NB4 (cell line): ENCODE measurements around the gene SPATA20.

ENCODE experiments used
- DNase-seq: peaks from one replicate; pipeline ENCODE4 v3.0.0; 2010; ENCODE audit warnings: low read depth
- H3K4me3 ChIP-seq: one replicate; pipeline ENCODE4 v1.5.1; 2011; ENCODE audit warnings: mild to moderate bottlenecking, low read depth, low read length, moderate library complexity
- MYC ChIP-seq: IDR thresholded peaks from 2 replicates; pipeline ENCODE4 v1.6.1; 2011; ENCODE audit warnings: low read depth, low read length
- POLR2A ChIP-seq: IDR thresholded peaks from 2 replicates; pipeline ENCODE4 v1.6.1; 2011; ENCODE audit warnings: mild to moderate bottlenecking; ENCODE audit not compliant: insufficient read length; ENCODE audit errors: extremely low read depth
- TF ChIP-seq, protein P1 (sequence below): IDR thresholded peaks from one replicate; pipeline ENCODE4 v1.5.1; 2012; ENCODE audit warnings: low read depth, low read length
- TF ChIP-seq, protein P2 (sequence below): IDR thresholded peaks from 2 replicates; pipeline ENCODE4 v1.6.1; 2011; ENCODE audit warnings: low read depth, low read length

SPATA20 gene

DNA sequence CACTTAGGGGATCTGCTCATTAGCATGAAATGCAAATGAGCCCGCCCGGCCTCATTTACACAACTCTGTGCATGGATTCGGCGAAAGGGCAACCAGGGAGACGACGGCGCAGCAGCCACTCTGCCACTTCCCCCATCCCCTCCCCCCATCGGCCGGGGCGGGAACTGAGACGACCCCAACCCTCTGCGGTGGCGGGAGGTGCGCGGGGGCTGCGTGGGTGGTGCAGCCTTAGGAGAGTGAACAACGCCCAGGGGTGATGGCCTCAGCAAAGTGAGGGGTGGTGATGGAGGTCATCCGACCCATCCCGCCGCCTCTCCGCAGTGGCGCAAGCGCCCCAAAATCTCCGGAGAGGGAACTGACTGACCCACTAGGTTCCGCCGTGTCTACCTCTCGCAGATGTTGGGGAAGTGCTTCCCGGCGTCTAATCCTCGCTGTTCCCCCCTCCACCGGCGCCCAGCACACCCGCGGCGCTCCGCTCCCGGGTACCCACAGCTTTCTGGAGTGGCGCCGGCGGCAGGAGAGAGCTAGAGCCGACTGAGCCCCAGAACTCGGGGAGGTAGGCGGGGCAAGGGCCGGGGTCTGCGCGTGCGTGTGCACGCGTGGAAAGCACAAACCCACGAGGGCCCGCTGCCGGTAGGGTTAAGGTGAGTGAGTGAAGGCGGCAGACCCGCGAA, 12.1 kb downstream of the SPATA20 start:
- TF ChIP-seq, protein P1, sequence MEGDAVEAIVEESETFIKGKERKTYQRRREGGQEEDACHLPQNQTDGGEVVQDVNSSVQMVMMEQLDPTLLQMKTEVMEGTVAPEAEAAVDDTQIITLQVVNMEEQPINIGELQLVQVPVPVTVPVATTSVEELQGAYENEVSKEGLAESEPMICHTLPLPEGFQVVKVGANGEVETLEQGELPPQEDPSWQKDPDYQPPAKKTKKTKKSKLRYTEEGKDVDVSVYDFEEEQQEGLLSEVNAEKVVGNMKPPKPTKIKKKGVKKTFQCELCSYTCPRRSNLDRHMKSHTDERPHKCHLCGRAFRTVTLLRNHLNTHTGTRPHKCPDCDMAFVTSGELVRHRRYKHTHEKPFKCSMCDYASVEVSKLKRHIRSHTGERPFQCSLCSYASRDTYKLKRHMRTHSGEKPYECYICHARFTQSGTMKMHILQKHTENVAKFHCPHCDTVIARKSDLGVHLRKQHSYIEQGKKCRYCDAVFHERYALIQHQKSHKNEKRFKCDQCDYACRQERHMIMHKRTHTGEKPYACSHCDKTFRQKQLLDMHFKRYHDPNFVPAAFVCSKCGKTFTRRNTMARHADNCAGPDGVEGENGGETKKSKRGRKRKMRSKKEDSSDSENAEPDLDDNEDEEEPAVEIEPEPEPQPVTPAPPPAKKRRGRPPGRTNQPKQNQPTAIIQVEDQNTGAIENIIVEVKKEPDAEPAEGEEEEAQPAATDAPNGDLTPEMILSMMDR: no peak
- TF ChIP-seq MYC (no peak), POLR2A (no peak)
- TF ChIP-seq, protein P2, sequence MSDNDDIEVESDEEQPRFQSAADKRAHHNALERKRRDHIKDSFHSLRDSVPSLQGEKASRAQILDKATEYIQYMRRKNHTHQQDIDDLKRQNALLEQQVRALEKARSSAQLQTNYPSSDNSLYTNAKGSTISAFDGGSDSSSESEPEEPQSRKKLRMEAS: no peak
- peak; percentile 43 for DNase-seq
- no peak overlapping the region for H3K4me3 ChIP-seq

DNA sequence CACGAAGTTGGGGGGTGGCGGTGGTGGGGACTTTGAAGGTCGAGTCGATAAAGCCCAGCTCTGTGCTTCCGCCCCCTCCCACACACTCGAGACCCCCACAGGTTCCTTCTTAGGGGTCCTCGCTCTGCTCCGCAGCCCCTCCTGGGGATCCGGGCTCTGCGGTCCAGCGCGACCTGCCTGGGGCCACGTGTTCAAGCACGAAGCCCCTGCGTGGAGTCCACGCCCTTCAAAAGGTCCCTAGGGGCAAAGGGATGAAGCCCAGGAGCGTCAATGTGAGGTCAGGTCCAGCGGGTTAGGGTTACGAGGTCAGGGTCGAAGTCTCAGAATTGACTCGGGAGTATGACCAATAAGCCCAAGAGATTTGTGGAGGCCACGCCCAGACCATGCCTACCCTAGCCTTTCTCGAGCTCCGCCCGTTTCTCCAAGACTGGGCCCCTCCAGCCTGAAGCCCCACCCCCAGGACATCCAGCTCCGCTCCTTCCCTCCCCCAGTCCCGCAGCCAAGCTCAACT, 12.8 kb downstream of the SPATA20 start:
- H3K4me3 ChIP-seq: no peak overlapping the region
- DNase-seq: peak; percentile 50

DNA sequence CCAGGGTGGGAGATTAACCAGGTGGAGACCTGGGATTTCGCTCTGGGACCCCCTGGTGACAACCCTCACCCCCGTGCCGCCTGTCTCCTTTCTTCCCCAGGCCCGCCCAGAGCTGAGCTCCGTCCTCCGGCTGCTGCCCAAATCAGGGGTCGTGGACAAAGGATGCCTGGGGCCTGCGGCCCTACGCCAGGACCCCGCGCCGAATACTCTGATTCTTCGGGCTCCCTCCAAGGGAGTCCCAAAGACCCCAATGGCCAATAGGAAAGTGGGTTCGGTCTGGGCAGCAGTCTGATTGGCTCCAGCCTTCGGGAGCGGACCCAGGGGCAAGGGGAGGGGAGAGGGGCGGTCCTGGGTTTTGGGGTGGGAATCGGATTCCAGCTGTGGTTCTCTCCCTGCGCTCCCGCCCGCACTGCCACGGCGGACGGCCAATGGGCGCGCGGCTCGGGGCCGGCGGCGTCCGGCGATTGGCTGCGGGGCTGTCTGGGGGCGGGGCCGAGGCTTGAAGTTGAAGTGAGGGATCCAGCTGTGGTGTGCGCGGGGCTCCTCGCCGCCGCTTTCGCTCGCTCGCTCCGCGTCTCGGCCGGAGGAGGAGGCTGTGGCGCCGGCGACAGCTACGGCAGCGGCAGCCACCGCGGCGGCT, 13.3 kb downstream of the SPATA20 start, which contains the start of gene CACNA1G:
TSS of gene CACNA1G (plus strand) at position 531 of the 640 bp plus-strand sequence. CDS start 745 bp downstream, outside the sequence.
- TF ChIP-seq POLR2A (no peak), MYC (no peak)
- TF ChIP-seq, protein P1: no peak
- peak; percentile 86 for DNase-seq
- no peak within 1 kb of the TSS for H3K4me3 ChIP-seq

More for the DNA sequence above, 12.8 kb downstream of the SPATA20 start:
- TF ChIP-seq, protein P2: no peak
- TF ChIP-seq MYC (no peak), POLR2A (no peak)
- TF ChIP-seq, protein P1: no peak

DNA sequence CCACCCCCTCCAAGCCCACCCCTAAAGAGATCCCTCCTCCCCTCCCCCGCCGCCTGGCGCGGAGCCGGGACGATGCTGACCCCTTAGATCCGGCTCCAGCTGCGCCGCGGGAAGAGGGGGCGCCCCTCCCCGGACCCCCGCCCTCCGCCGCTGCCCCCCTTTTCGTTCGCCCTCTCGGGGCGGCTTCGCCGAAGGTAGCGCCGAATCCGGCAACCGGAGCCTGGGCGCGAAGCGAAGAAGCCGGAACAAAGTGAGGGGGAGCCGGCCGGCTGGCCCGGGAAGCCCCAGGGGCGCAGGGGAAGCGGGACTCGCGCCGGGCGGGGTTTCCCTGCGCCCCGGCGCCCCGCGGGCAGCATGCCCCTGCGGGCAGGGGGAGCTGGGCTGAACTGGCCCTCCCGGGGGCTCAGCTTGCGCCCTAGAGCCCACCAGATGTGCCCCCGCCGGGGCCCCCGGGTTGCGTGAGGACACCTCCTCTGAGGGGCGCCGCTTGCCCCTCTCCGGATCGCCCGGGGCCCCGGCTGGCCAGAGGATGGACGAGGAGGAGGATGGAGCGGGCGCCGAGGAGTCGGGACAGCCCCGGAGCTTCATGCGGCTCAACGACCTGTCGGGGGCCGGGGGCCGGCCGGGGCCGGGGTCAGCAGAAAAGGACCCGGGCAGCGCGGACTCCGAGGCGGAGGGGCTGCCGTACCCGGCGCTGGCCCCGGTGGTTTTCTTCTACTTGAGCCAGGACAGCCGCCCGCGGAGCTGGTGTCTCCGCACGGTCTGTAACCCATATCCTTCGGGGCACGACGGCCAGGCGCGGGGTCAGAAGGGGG, 14.2 kb downstream of the SPATA20 start:
- no peak overlapping the region for H3K4me3 ChIP-seq
- TF ChIP-seq MYC (no peak), POLR2A (no peak)
- TF ChIP-seq, protein P2: no peak
- TF ChIP-seq, protein P1: no peak
- DNase-seq: peak; percentile 29

DNA sequence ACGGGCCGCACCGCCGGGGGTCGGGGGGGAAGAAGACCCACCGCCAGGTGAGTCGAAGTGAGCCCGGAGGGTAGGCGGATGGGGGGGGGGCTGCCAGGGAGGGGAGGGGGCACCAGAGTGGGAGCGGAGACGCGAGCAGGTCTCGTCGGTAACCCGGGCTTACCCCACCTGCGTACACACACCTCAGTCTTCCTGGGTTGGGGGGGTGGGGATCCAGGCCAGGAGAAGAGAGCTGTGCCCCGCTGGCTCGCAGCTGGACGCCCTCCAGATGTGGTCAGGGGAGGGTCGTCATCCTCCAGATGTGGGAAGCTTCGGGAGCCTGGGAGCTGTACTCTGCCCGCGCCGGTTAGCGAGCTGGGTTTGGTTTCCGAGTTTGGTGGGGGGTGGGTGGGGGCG, 14.8 kb downstream of the SPATA20 start:
- TF ChIP-seq, protein P2: no peak
- TF ChIP-seq POLR2A (no peak), MYC (no peak)
- TF ChIP-seq, protein P1: no peak
- no peak overlapping the region for H3K4me3 ChIP-seq
- DNase-seq: no peak
